Esophagus muscularis mucosa (tissue), 4 donors: ENCODE data around the gene ANXA1.

Experiments used
- EP300 ChIP-seq: sonication (generic); formaldehyde crosslinking; IDR thresholded peaks from one replicate; pipeline ENCODE4 v1.6.1; 2017; ENCODE audit warnings: antibody characterized with exemption
- POLR2A ChIP-seq: fragments of 450-650 bp; IDR thresholded peaks from one replicate; pipeline ENCODE4 v1.6.1; 2017; ENCODE audit warnings: antibody characterized with exemption, moderate library complexity, mild to moderate bottlenecking, low read depth
- TF ChIP-seq, protein P1 (sequence below), 3 experiments: fragments of 200-600 bp in 2 of 3; fragments of 450-650 bp in 1 of 3; sonication (generic) in 2 of 3; IDR thresholded peaks; one replicate each; pipeline ENCODE4 v1.5.1; 2017 to 2019; ENCODE audit warnings: antibody characterized with exemption in 3 of 3, mild to moderate bottlenecking in 2 of 3, moderate library complexity in 1 of 3

DNA sequence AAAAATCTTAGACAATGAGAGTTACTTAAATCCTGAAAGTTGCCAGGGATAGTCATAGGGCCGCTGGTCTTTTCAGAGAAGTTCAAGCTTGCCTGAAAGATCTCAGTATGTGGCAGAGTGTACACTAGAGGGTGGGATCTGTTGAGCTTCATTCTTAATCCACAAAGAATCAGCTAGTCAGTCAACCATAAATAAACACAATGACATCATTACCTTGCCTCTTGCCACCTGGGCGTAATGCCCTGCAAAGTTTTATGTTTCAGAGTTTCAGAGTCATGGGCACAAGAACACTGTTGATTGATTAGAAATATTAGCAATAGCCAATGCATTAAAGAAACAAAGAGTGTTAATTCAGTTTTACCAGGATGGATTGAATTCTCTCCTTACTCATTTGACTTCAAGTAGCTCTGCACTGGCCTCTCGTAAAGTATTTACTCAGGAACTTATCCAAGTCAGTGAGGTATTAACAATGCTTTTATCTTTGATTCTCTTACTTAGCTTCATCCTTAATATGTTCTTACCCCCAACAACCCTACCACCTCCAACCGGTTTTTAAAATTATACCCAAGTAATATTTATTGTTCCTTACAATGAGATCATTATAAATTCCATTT is 14.3 kb upstream of the ANXA1 start:
- TF ChIP-seq, protein P1, sequence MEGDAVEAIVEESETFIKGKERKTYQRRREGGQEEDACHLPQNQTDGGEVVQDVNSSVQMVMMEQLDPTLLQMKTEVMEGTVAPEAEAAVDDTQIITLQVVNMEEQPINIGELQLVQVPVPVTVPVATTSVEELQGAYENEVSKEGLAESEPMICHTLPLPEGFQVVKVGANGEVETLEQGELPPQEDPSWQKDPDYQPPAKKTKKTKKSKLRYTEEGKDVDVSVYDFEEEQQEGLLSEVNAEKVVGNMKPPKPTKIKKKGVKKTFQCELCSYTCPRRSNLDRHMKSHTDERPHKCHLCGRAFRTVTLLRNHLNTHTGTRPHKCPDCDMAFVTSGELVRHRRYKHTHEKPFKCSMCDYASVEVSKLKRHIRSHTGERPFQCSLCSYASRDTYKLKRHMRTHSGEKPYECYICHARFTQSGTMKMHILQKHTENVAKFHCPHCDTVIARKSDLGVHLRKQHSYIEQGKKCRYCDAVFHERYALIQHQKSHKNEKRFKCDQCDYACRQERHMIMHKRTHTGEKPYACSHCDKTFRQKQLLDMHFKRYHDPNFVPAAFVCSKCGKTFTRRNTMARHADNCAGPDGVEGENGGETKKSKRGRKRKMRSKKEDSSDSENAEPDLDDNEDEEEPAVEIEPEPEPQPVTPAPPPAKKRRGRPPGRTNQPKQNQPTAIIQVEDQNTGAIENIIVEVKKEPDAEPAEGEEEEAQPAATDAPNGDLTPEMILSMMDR (IDR thresholded peaks at IDR 0.05), result no peak
- TF ChIP-seq EP300 (no peak), POLR2A (no peak)
